Measurements from ENCODE around the gene GPC1. TPM values are rescaled to one million over a fixed set of nuclear protein-coding genes. Genes with fewer than 3 reads are reported as not detected.

GPC1 gene
- polyA plus RNA-seq, 1 of the 3 experiments (the other 2 are of a cell fraction), result 65.5 TPM

DNA sequence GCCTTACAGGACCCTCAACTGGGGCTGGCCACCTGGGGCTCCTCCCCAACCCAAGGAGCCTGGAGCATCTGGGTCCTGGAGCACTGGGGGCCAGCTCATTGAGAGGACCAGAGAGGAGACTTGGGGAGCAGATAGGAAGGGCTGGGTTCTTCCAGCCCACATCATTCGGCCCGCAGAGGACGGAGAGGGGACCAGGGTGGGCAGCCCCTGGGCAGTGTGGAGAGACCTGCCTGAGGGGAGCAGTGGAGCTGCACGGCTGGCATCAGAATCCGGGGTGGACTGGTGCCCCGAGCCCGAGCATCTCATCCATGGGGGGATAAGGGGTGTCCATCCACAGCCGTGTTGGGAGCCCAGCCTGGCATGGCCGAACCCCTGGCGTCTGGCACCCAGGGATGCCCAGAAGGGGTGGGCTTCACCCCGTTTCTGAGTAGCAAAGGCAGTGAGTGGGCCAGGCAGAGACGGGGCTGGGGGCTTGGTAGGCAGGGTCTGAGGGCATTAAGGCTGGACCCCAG is 11.3 kb downstream of the GPC1 start (continued):
- TF ChIP-seq, protein P1, sequence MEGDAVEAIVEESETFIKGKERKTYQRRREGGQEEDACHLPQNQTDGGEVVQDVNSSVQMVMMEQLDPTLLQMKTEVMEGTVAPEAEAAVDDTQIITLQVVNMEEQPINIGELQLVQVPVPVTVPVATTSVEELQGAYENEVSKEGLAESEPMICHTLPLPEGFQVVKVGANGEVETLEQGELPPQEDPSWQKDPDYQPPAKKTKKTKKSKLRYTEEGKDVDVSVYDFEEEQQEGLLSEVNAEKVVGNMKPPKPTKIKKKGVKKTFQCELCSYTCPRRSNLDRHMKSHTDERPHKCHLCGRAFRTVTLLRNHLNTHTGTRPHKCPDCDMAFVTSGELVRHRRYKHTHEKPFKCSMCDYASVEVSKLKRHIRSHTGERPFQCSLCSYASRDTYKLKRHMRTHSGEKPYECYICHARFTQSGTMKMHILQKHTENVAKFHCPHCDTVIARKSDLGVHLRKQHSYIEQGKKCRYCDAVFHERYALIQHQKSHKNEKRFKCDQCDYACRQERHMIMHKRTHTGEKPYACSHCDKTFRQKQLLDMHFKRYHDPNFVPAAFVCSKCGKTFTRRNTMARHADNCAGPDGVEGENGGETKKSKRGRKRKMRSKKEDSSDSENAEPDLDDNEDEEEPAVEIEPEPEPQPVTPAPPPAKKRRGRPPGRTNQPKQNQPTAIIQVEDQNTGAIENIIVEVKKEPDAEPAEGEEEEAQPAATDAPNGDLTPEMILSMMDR (IDR thresholded peaks at IDR 0.05), result no peak
- TF ChIP-seq RXRA (IDR thresholded peaks at IDR 0.05; ENCODE audit: borderline replicate concordance, low read depth), result no peak
- no peak for TF ChIP-seq CHD2 (IDR thresholded peaks at IDR 0.05; ENCODE audit: low read length, partially characterized antibody)

DNA sequence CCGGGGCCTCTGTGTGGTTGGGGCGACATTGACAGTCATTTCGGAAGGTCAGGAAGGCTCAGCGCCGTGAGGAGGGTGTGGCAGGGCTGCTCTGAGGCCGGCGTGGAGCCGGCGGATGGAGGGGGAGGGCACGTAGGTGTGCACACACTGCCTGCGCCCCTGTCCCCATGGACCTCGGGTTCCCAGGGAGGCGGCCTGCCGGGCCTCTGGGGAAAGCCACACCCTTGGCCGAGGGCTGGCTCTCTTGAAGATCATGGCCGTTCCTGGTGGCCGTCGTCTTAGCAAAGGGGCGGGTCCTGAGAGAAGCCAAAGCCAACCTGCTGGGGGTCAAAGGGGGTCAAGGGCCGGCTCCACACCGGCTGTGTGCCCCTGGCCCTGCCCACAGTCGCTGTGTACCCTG is 11.9 kb downstream of the GPC1 start:
- CTCF ChIA-PET, result interaction anchor here (0.6 to 2.4 kb wide), 3 partner anchors 8 to 11 kb away, joined by 3 to 6 read pairs (median 3); partner anchors contain the start of gene GPC1
- Histone ChIP-seq H3K4me1 (ENCODE audit: control insufficient read depth in 1 of 2, insufficient read depth in 2 of 2, low read depth in 1 of 2, low read length in 1 of 2) (peaks cover 6 to 13% of the 10 kb centered on the region in 2 experiments; a peak in 2 of 4 replicates), H3K36me3 (replicated peaks in 1 of 2; ENCODE audit: control insufficient read depth in 1 of 2, insufficient read depth in 2 of 2, low read length in 1 of 2) (no peaks in the 10 kb centered on the region), H3K4me3 (ENCODE audit: low read depth in 2 of 2, low read length in 1 of 2) (no peak overlapping the region), H2AFZ (ENCODE audit: low read depth) (no peak overlapping the region), H3F3A (replicated peaks; ENCODE audit: insufficient read depth) (no peaks in the 10 kb centered on the region), H3K27me3 (ENCODE audit: insufficient read depth) (no peaks in the 10 kb centered on the region), H3K27ac (ENCODE audit: low read depth in 2 of 2, low read length in 1 of 2) (no peak overlapping the region), H3K9me3 (no peaks in the 10 kb centered on the region), H3K79me2 (ENCODE audit: insufficient read depth) (peaks cover 7% of the 10 kb centered on the region; the same call in 1 of the 2 replicates), H3K4me2 (no peak overlapping the region), H4K20me1 (ENCODE audit: insufficient read depth) (peaks cover 81% of the 10 kb centered on the region), H3K9ac (no peak overlapping the region), H3K9me2 (no peaks in the 10 kb centered on the region)
- DNase-seq, result no peak
- TF ChIP-seq, protein P2, sequence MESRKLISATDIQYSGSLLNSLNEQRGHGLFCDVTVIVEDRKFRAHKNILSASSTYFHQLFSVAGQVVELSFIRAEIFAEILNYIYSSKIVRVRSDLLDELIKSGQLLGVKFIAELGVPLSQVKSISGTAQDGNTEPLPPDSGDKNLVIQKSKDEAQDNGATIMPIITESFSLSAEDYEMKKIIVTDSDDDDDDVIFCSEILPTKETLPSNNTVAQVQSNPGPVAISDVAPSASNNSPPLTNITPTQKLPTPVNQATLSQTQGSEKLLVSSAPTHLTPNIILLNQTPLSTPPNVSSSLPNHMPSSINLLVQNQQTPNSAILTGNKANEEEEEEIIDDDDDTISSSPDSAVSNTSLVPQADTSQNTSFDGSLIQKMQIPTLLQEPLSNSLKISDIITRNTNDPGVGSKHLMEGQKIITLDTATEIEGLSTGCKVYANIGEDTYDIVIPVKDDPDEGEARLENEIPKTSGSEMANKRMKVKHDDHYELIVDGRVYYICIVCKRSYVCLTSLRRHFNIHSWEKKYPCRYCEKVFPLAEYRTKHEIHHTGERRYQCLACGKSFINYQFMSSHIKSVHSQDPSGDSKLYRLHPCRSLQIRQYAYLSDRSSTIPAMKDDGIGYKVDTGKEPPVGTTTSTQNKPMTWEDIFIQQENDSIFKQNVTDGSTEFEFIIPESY (IDR thresholded peaks at IDR 0.05; ENCODE audit: borderline replicate concordance, low read depth), result no peak
- TF ChIP-seq RFX5 (IDR thresholded peaks at IDR 0.05; ENCODE audit: low read length) (no peak), FOXJ3 (CRISPR knock-in tag; IDR thresholded peaks at IDR 0.05) (no peak), TCF12 (IDR thresholded peaks at IDR 0.05) (no peak)
- 89% methylated on average over 12 of the region's 22 CpGs for WGBS (ENCODE audit: low lambda C conversion rate)
- POLR2A ChIA-PET, result no interaction called here

DNA sequence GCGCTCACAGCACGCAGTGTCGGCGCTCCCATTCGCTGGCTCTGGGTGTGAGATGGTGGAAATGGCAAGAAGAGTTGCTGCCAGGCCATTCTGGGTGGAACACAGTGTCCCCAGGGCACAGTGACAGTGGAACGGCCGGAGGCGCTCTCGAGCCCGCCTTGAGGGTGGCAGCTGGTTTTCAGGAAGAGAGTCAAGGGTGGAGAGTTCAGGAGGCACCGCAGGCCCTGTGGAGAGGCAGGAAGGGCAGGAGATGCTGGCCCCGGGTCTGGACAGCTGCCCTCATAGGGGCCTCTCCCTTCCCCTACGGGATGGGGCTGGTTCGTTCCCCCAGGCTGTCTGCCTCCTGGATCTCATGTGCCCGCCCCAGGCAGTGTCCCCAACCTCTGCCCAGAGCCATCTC is 12.5 kb downstream of the GPC1 start:
- ChIA-PET CTCF (interaction anchor here (0.6 to 1.7 kb wide), 2 partner anchors 9 to 298 kb away, joined by 3 read pairs; no protein-coding TSS in a partner anchor), POLR2A (no interaction called here)
- no peaks in the 10 kb centered on the region for H3K36me3 ChIP-seq (replicated peaks in 1 of 2; ENCODE audit: control insufficient read depth in 1 of 2, insufficient read depth in 2 of 2, low read length in 1 of 2)
- H3K4me3 ChIP-seq (ENCODE audit: low read depth in 2 of 2, low read length in 1 of 2), result no peak overlapping the region
- no peaks in the 10 kb centered on the region for H3F3A ChIP-seq (replicated peaks; ENCODE audit: insufficient read depth)
- 95% methylated on average over 6 of the region's 15 CpGs for WGBS (ENCODE audit: low lambda C conversion rate)
- no peaks in the 10 kb centered on the region for H3K9me3 ChIP-seq
- TF ChIP-seq, protein P1 (IDR thresholded peaks at IDR 0.05), result no peak
- TF ChIP-seq RCOR1 (IDR thresholded peaks at IDR 0.05; ENCODE audit: low read length), result no peak
- no peak for TF ChIP-seq CHD2 (IDR thresholded peaks at IDR 0.05; ENCODE audit: low read length, partially characterized antibody)
- no peak for TF ChIP-seq RAD21 (IDR thresholded peaks at IDR 0.05; ENCODE audit: low read length)
- no peak overlapping the region for H2AFZ ChIP-seq (ENCODE audit: low read depth)
- H3K27ac ChIP-seq (ENCODE audit: low read depth in 2 of 2, low read length in 1 of 2), result no peak overlapping the region
- H3K9me2 ChIP-seq, result no peaks in the 10 kb centered on the region
- H4K20me1 ChIP-seq (ENCODE audit: insufficient read depth), result peaks cover 77% of the 10 kb centered on the region
- no peak overlapping the region for H3K4me2 ChIP-seq
- peaks cover 7% of the 10 kb centered on the region; the same call in 1 of the 2 replicates for H3K79me2 ChIP-seq (ENCODE audit: insufficient read depth)
- no peak overlapping the region for H3K9ac ChIP-seq
- no peaks in the 10 kb centered on the region for H3K27me3 ChIP-seq (ENCODE audit: insufficient read depth)
- H3K4me1 ChIP-seq (ENCODE audit: control insufficient read depth in 1 of 2, insufficient read depth in 2 of 2, low read depth in 1 of 2, low read length in 1 of 2), result peaks cover 6 to 13% of the 10 kb centered on the region in 2 experiments; a peak in 2 of 4 replicates
- DNase-seq, result no peak

All from SK-N-SH (cell line).